PFSK-1 (cell line): ENCODE data around the gene TRIM13.

Experiments
- FOXP2 ChIP-seq: optimal IDR thresholded peaks from 2 replicates; pipeline ENCODE3; 2011; ENCODE audit warnings: borderline replicate concordance, control low read depth, inconsistent platforms; ENCODE audit not compliant: insufficient read depth; ENCODE audit errors: extremely low read length, extremely low read depth
- POLR2AphosphoS5 ChIP-seq: IDR thresholded peaks from 2 replicates; pipeline ENCODE4 v1.6.1; 2012; ENCODE audit warnings: low read depth, mild to moderate bottlenecking, control low read depth, low read length, moderate library complexity
- SIN3A ChIP-seq: IDR thresholded peaks from 2 replicates; pipeline ENCODE4 v1.6.1; 2012; ENCODE audit warnings: mild to moderate bottlenecking, low read length, moderate library complexity, borderline replicate concordance; ENCODE audit not compliant: insufficient read depth
- TF ChIP-seq, protein P1 (sequence below), 2 experiments: IDR thresholded peaks; 2 replicates each; pipeline versions ENCODE4 v1.6.1 to v1.8.0; 2011 to 2012; ENCODE audit warnings: low read depth in 2 of 2, low read length in 2 of 2, control low read depth in 1 of 2, inconsistent platforms in 1 of 2, mild to moderate bottlenecking in 1 of 2, moderate library complexity in 1 of 2; ENCODE audit not compliant: insufficient read depth in 1 of 2

DNA sequence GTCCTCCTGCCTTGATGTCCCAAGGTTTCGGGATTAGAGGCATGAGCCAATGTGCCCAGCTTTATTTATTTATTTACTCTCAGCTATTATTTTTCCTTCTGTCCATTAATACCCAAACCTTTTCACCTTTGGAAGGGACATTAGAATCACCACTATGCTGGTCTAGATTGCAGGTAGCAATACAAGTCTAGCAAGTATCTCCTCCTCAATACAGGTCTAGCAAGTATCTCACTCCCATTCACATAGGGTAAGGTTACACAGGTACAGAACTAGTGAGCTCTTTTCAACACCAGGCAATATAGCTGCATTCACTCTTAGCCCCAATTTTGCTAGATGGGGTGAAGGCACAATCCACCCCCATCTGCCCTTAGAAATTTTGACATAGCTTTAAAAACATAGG is 43.3 kb upstream of the TRIM13 start:
- TF ChIP-seq, protein P1, sequence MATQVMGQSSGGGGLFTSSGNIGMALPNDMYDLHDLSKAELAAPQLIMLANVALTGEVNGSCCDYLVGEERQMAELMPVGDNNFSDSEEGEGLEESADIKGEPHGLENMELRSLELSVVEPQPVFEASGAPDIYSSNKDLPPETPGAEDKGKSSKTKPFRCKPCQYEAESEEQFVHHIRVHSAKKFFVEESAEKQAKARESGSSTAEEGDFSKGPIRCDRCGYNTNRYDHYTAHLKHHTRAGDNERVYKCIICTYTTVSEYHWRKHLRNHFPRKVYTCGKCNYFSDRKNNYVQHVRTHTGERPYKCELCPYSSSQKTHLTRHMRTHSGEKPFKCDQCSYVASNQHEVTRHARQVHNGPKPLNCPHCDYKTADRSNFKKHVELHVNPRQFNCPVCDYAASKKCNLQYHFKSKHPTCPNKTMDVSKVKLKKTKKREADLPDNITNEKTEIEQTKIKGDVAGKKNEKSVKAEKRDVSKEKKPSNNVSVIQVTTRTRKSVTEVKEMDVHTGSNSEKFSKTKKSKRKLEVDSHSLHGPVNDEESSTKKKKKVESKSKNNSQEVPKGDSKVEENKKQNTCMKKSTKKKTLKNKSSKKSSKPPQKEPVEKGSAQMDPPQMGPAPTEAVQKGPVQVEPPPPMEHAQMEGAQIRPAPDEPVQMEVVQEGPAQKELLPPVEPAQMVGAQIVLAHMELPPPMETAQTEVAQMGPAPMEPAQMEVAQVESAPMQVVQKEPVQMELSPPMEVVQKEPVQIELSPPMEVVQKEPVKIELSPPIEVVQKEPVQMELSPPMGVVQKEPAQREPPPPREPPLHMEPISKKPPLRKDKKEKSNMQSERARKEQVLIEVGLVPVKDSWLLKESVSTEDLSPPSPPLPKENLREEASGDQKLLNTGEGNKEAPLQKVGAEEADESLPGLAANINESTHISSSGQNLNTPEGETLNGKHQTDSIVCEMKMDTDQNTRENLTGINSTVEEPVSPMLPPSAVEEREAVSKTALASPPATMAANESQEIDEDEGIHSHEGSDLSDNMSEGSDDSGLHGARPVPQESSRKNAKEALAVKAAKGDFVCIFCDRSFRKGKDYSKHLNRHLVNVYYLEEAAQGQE (IDR thresholded peaks at IDR 0.05; ENCODE audit: insufficient read depth in 1 of 2, low read depth in 2 of 2, low read length in 2 of 2), result no peak
- TF ChIP-seq POLR2AphosphoS5 (no peak), SIN3A (no peak), FOXP2 (no peak)
